ENCODE results near the gene GLI3.

DNA sequence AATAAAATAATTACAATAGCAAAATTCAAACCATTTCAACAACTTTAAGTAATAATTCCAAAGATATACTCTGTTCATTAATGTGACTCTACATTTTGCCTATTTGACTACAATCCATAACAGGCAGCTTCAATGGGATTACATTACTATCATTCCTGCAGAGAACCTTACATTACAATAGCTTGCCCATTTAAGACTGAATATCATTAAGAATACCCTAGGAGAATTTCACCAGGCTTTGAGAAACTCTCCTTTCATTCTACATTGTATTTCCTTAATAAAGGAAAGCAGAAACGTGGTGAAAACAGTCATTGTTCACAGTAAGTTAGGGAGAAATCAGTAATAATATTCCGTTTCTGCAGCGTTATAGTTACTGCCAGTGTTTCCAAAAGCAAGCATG is 209.5 kb downstream of the GLI3 start:
- TF ChIP-seq, protein P1, sequence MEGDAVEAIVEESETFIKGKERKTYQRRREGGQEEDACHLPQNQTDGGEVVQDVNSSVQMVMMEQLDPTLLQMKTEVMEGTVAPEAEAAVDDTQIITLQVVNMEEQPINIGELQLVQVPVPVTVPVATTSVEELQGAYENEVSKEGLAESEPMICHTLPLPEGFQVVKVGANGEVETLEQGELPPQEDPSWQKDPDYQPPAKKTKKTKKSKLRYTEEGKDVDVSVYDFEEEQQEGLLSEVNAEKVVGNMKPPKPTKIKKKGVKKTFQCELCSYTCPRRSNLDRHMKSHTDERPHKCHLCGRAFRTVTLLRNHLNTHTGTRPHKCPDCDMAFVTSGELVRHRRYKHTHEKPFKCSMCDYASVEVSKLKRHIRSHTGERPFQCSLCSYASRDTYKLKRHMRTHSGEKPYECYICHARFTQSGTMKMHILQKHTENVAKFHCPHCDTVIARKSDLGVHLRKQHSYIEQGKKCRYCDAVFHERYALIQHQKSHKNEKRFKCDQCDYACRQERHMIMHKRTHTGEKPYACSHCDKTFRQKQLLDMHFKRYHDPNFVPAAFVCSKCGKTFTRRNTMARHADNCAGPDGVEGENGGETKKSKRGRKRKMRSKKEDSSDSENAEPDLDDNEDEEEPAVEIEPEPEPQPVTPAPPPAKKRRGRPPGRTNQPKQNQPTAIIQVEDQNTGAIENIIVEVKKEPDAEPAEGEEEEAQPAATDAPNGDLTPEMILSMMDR (IDR thresholded peaks at IDR 0.05) = no peak
- TF ChIP-seq POLR2AphosphoS5 (IDR thresholded peaks at IDR 0.05) (no peak), EP300 (IDR thresholded peaks at IDR 0.05) (no peak), POLR2A (IDR thresholded peaks at IDR 0.05) (no peak)

Data from suprapubic skin (tissue), 4 donors.